Right atrium auricular region (tissue), 2 donors: ENCODE results near the gene AGBL4. TPM values are rescaled to one million over a fixed set of nuclear protein-coding genes. Genes with fewer than 3 reads are reported as not detected.

ENCODE experiments used
- DNase-seq: peaks from one replicate; pipeline ENCODE4 v3.0.0-alpha.2; 2019; ENCODE audit warnings: low spot score
- H3K27ac ChIP-seq, 2 donors: fragments of 200-600 bp; sonication (generic); 1 replicate in 1 of 2; 2 replicates in 1 of 2; pipeline ENCODE4 v1.5.1; 2016 to 2019
- H3K27me3 ChIP-seq, 2 donors: fragments of 200-600 bp; sonication (generic); one replicate each; pipeline versions ENCODE4 v1.5.1 to v1.6.0; 2017 to 2019
- H3K36me3 ChIP-seq: fragments of 200-600 bp; sonication (generic); one replicate; pipeline ENCODE4 v1.5.1; 2016
- H3K4me1 ChIP-seq, 2 donors: fragments of 200-600 bp; sonication (generic); one replicate each; pipeline versions ENCODE4 v1.5.1 to v1.6.0; 2017 to 2019
- H3K4me3 ChIP-seq, 2 donors: fragments of 200-600 bp; sonication (generic); 1 replicate in 1 of 2; 2 replicates in 1 of 2; pipeline ENCODE4 v1.5.1; 2017 to 2019; ENCODE audit warnings: mild to moderate bottlenecking in 1 of 2, moderate library complexity in 1 of 2
- H3K9me3 ChIP-seq, 2 donors: fragments of 200-600 bp; sonication (generic); one replicate each; pipeline ENCODE4 v1.5.1; 2019
- CTCF ChIP-seq, 2 donors: fragments of 200-600 bp; sonication (generic); IDR thresholded peaks; one replicate each; pipeline ENCODE4 v1.5.1; 2019; ENCODE audit warnings: antibody characterized with exemption in 2 of 2
- total RNA-seq, 2 donors: library from RNA; depleted of rRNA; stranded (reverse); fragments of >200 nt; gene quantifications; one replicate each; pipeline ENCODE4 v1.1.0, GENCODE V29; 2016

AGBL4 gene
- total RNA-seq, 2 donors from 2014 or later: 0.94 to 1.7 TPM

- Histone ChIP-seq H3K27ac (no peak overlapping the region), H3K36me3 (no peaks in the 10 kb centered on the region), H3K4me3 (no peak overlapping the region), H3K27me3 (no peaks in the 10 kb centered on the region), H3K9me3 (no peaks in the 10 kb centered on the region), H3K4me1 (no peaks in the 10 kb centered on the region)
- DNase-seq: no peak
- TF ChIP-seq CTCF (IDR thresholded peaks at IDR 0.05): no peak
Measured at GRCh38 chr1:49208712-49209111, 815.0 kb downstream of the AGBL4 start.

- Histone ChIP-seq H3K36me3 (no peaks in the 10 kb centered on the region), H3K4me3 (no peak overlapping the region), H3K27me3 (no peaks in the 10 kb centered on the region), H3K4me1 (no peaks in the 10 kb centered on the region), H3K27ac (no peak overlapping the region), H3K9me3 (peaks cover 0 to 5% of the 10 kb centered on the region in 2 donors)
- no peak for DNase-seq
- no peak for TF ChIP-seq CTCF (IDR thresholded peaks at IDR 0.05)
Measured at GRCh38 chr1:49204720-49205119, 819.0 kb downstream of the AGBL4 start.

DNA sequence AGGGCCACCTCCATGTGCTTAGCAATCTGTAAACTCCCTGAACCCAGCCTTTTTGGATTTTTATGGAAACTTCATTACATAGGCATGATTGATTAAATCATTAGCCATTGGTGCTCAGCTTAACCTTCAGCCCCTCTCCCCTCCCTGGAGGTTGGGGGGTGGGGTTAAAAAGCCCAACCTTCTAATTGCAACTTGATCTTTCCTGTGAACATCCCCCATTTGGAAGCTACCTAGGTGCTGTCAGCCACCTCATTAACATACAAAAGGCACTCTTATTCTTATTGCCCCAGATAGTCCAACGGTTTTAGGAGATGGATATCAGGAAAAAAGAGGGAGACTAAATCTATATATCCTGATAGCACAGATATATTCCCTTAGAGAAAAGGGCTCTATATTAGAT lies 823.0 kb downstream of the AGBL4 start:
- Histone ChIP-seq H3K4me1 (no peaks in the 10 kb centered on the region), H3K4me3 (no peak overlapping the region), H3K36me3 (no peaks in the 10 kb centered on the region), H3K27ac (no peak overlapping the region), H3K9me3 (peaks cover 0 to 5% of the 10 kb centered on the region in 2 donors), H3K27me3 (no peaks in the 10 kb centered on the region)
- no peak for DNase-seq
- no peak for TF ChIP-seq CTCF (IDR thresholded peaks at IDR 0.05)

- no peak overlapping the region for H3K4me3 ChIP-seq
- no peak for DNase-seq
- no peak for TF ChIP-seq CTCF (IDR thresholded peaks at IDR 0.05)
- no peaks in the 10 kb centered on the region for H3K4me1 ChIP-seq
- H3K36me3 ChIP-seq: no peaks in the 10 kb centered on the region
- no peaks in the 10 kb centered on the region for H3K27me3 ChIP-seq
- no peak overlapping the region for H3K27ac ChIP-seq
- peaks cover 0 to 5% of the 10 kb centered on the region in 2 donors for H3K9me3 ChIP-seq
Measured at GRCh38 chr1:49199564-49199963, 824.2 kb downstream of the AGBL4 start.

GRCh38 chr1:49197081-49197480 lies 826.7 kb downstream of the AGBL4 start:
- no peak for DNase-seq
- H3K36me3 ChIP-seq: no peaks in the 10 kb centered on the region
- no peak for TF ChIP-seq CTCF (IDR thresholded peaks at IDR 0.05)
- no peaks in the 10 kb centered on the region for H3K9me3 ChIP-seq
- no peak overlapping the region for H3K27ac ChIP-seq
- H3K4me1 ChIP-seq: no peaks in the 10 kb centered on the region
- H3K4me3 ChIP-seq: no peak overlapping the region
- no peaks in the 10 kb centered on the region for H3K27me3 ChIP-seq

DNA sequence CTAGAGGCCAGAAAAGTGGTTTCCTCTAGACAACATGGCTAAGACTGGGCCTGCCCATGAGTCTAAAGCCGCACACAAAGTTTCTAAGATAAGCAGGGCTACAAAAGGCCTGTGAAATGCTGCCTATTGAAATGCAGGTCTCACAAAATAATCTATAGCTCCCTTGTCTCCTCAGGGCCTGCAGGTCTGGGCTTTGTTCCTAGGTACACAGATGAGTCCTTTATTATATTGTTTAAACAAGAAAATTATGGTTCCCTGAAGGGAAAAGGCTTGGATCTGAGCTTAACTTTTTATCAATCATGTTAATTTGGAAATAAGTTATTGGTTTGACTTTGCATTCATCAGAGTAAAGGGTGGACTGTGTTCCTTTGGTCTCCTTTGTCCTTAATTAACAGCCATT lies 833.6 kb downstream of the AGBL4 start:
- Histone ChIP-seq H3K36me3 (no peaks in the 10 kb centered on the region), H3K27ac (no peak overlapping the region), H3K4me3 (no peak overlapping the region), H3K4me1 (no peaks in the 10 kb centered on the region), H3K9me3 (no peaks in the 10 kb centered on the region), H3K27me3 (no peaks in the 10 kb centered on the region)
- no peak for DNase-seq
- no peak for TF ChIP-seq CTCF (IDR thresholded peaks at IDR 0.05)
